DND-41 (cell line): ENCODE data around the gene NXPH1.

Experiments used
- ATAC-seq: fragments of 200-7000 bp; cut with Tn5 transposase; 3 replicates; pipeline ENCODE4 v1.9.1; 2021; ENCODE audit warnings: low read depth; ENCODE audit not compliant: insufficient read depth
- DNase-seq: peaks from one replicate; pipeline ENCODE4 v3.0.0-alpha.2; 2020
- H2AFZ ChIP-seq: 2 replicates; pipeline ENCODE4 v1.6.0; 2012; ENCODE audit warnings: low read depth, low read length
- H3K27ac ChIP-seq: 2 replicates; pipeline ENCODE4 v1.5.1; 2012; ENCODE audit warnings: low read length, inconsistent platforms
- H3K27me3 ChIP-seq: fragments of 200-600 bp; sonication (generic); 2 replicates; pipeline ENCODE4 v1.6.0; 2012; ENCODE audit warnings: low read length, mild to moderate bottlenecking, inconsistent platforms; ENCODE audit not compliant: insufficient read depth, poor library complexity
- H3K36me3 ChIP-seq: 2 replicates; pipeline ENCODE4 v1.5.1; 2012; ENCODE audit warnings: low read length, inconsistent platforms; ENCODE audit not compliant: insufficient read depth
- H3K4me1 ChIP-seq: 2 replicates; pipeline ENCODE4 v1.5.1; 2012; ENCODE audit warnings: mild to moderate bottlenecking, low read length; ENCODE audit not compliant: insufficient read depth
- H3K4me2 ChIP-seq: 2 replicates; pipeline ENCODE4 v1.6.0; 2012; ENCODE audit warnings: mild to moderate bottlenecking, moderate library complexity, low read length, inconsistent platforms; ENCODE audit not compliant: insufficient read depth
- H3K4me3 ChIP-seq, 2 experiments: fragments of 200-600 bp in 1 of 2; shearing (Covaris generic) in 1 of 2; 2 replicates each; pipeline ENCODE4 v1.5.1; 2012 to 2016; ENCODE audit warnings: inconsistent platforms in 2 of 2, low read length in 2 of 2, mild to moderate bottlenecking in 2 of 2, low read depth in 1 of 2, moderate library complexity in 1 of 2
- H3K79me2 ChIP-seq: 2 replicates; pipeline ENCODE4 v1.6.0; 2012; ENCODE audit warnings: low read length, inconsistent platforms; ENCODE audit not compliant: insufficient read depth
- H3K9ac ChIP-seq: 2 replicates; pipeline ENCODE4 v1.6.0; 2012; ENCODE audit warnings: low read depth, mild to moderate bottlenecking, inconsistent platforms, low read length, moderate library complexity
- H3K9me3 ChIP-seq: 2 replicates; pipeline ENCODE4 v1.5.1; 2012; ENCODE audit warnings: low read length, moderate library complexity, mild to moderate bottlenecking, inconsistent platforms; ENCODE audit not compliant: insufficient read depth, severe bottlenecking
- H4K20me1 ChIP-seq: 2 replicates; pipeline ENCODE4 v1.6.0; 2012; ENCODE audit warnings: low read length; ENCODE audit not compliant: insufficient read depth
- EZH2 ChIP-seq: IDR thresholded peaks from 3 replicates; pipeline ENCODE4 v1.6.1; 2012; ENCODE audit warnings: borderline replicate concordance, low read depth, mild to moderate bottlenecking, moderate library complexity, low read length, inconsistent platforms; ENCODE audit not compliant: severe bottlenecking
- TF ChIP-seq, protein P1 (sequence below): IDR thresholded peaks from 2 replicates; pipeline ENCODE4 v1.5.1; 2012; ENCODE audit warnings: borderline replicate concordance, low read length, moderate library complexity, mild to moderate bottlenecking; ENCODE audit not compliant: poor library complexity, severe bottlenecking; ENCODE audit errors: extremely low read depth

NXPH1 gene

DNA sequence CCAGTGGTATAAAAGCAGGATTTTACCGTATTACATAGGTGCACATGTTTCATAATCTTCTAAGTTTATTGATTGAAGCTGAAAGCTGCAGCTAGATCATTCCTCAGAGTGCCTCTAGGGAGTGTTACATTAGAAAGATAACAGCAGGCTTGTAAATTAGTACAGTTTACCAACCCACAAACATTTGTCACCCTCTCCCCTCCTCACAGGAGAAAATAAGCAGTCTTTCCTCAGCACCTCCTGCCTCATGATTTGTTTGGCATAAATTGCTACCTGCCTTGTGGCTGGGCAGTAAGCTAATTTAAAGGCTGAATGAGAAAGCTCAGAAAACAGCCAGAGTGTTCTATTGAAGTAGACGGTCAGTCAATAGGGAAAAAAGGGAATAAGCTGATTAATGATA lies 74.2 kb downstream of the NXPH1 start:
- Histone ChIP-seq H4K20me1 (no peaks in the 10 kb centered on the region), H3K9ac (no peak overlapping the region), H3K36me3 (no peaks in the 10 kb centered on the region), H2AFZ (no peak overlapping the region), H3K9me3 (no peaks in the 10 kb centered on the region), H3K27me3 (peaks cover 3% of the 10 kb centered on the region), H3K4me2 (no peak overlapping the region), H3K4me1 (no peaks in the 10 kb centered on the region), H3K4me3 (no peak overlapping the region), H3K27ac (no peak overlapping the region), H3K79me2 (no peaks in the 10 kb centered on the region)
- TF ChIP-seq EZH2: no peak
- TF ChIP-seq, protein P1, sequence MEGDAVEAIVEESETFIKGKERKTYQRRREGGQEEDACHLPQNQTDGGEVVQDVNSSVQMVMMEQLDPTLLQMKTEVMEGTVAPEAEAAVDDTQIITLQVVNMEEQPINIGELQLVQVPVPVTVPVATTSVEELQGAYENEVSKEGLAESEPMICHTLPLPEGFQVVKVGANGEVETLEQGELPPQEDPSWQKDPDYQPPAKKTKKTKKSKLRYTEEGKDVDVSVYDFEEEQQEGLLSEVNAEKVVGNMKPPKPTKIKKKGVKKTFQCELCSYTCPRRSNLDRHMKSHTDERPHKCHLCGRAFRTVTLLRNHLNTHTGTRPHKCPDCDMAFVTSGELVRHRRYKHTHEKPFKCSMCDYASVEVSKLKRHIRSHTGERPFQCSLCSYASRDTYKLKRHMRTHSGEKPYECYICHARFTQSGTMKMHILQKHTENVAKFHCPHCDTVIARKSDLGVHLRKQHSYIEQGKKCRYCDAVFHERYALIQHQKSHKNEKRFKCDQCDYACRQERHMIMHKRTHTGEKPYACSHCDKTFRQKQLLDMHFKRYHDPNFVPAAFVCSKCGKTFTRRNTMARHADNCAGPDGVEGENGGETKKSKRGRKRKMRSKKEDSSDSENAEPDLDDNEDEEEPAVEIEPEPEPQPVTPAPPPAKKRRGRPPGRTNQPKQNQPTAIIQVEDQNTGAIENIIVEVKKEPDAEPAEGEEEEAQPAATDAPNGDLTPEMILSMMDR: no peak
- ATAC-seq (no peak), DNase-seq (no peak)

DNA sequence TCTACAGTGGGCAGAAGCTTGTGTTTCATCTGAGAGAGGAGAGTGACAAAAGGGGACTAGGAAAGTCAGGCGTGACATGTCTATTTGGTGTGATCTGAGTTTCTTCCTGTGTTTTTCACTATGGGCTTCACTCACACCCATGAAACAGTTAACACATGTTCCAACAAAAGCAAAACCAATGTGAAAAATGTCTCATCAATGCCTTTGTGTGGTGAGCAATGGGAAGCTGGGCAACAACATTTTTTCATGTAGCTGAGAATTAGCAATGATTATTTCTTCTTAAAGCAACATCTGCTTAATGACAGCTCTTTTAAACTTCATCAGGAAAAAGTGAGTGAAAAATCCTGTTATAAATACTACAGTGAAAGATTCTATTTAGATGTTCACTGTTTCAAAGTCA lies 76.2 kb downstream of the NXPH1 start:
- Histone ChIP-seq H3K27me3 (peaks cover 3% of the 10 kb centered on the region), H3K4me2 (no peak overlapping the region), H2AFZ (no peak overlapping the region), H3K36me3 (no peaks in the 10 kb centered on the region), H3K79me2 (no peaks in the 10 kb centered on the region), H3K27ac (no peak overlapping the region), H3K4me3 (no peak overlapping the region), H3K9ac (no peak overlapping the region), H3K4me1 (no peaks in the 10 kb centered on the region), H3K9me3 (no peaks in the 10 kb centered on the region), H4K20me1 (no peaks in the 10 kb centered on the region)
- DNase-seq (no peak), ATAC-seq (no peak)
- TF ChIP-seq, protein P1: no peak
- TF ChIP-seq EZH2: no peak

DNA sequence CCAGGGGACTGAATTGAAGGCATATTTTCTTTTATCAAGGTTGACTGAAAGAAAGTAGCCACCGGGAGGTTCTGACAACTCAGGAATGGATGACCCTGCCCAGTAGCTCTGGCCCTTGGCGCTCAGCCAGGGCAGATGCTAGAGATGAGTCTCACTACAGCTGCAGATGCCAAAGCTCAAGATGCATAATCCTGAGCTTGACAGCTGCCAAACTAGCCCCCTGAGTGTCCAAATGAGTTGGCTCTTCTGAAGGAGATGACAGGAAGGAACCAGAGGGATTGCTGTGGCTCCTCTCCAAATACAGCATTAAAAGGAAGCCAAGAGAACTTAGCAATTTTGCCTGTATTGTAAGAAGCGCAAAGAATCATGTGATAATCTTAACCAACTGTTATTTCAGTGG lies 78.4 kb downstream of the NXPH1 start:
- TF ChIP-seq, protein P1: no peak
- no peak for TF ChIP-seq EZH2
- H3K27me3 ChIP-seq: peaks cover 3% of the 10 kb centered on the region
- H3K79me2 ChIP-seq: no peaks in the 10 kb centered on the region
- no peak overlapping the region for H3K27ac ChIP-seq
- no peak overlapping the region for H2AFZ ChIP-seq
- no peak overlapping the region for H3K4me3 ChIP-seq
- no peaks in the 10 kb centered on the region for H3K9me3 ChIP-seq
- no peaks in the 10 kb centered on the region for H3K4me1 ChIP-seq
- no peak overlapping the region for H3K4me2 ChIP-seq
- ATAC-seq (no peak), DNase-seq (no peak)
- H3K36me3 ChIP-seq: no peaks in the 10 kb centered on the region
- no peaks in the 10 kb centered on the region for H4K20me1 ChIP-seq
- no peak overlapping the region for H3K9ac ChIP-seq
